Body of pancreas (tissue), 4 donors: ENCODE results near the gene OR7G2.
"Not testable (repeated sequence)": the region's sequence is repeated elsewhere in the genome, so short reads cannot be mapped to it uniquely, and the experiment has no call there.

Experiments
- CTCF ChIP-seq, 7 experiments: fragments of 450-650 bp in 4 of 7; fragments of 200-600 bp in 3 of 7; sonication (generic) in 3 of 7; IDR thresholded peaks; one replicate each; pipeline ENCODE4 v1.5.1; 2016 to 2019; ENCODE audit warnings: antibody characterized with exemption in 7 of 7
- POLR2A ChIP-seq, 3 donors: fragments of 450-650 bp; IDR thresholded peaks; one replicate each; pipeline ENCODE4 v1.6.1; 2016; ENCODE audit warnings: antibody characterized with exemption in 3 of 3, mild to moderate bottlenecking in 2 of 3

- TF ChIP-seq CTCF, POLR2A (IDR thresholded peaks at IDR 0.05): not testable (repeated sequence)
Measured at GRCh38 chr19:9071720-9072119, 35.6 kb downstream of the OR7G2 start.
